Liver (tissue), 3 donors: ENCODE results near the gene TSTD1.

Source experiments
- EGR1 ChIP-seq, 2 donors: IDR thresholded peaks; 2 replicates each; pipeline ENCODE4 v1.6.1; 2016 to 2018; ENCODE audit warnings: antibody characterized with exemption in 2 of 2, low read depth in 2 of 2
- FOXA1 ChIP-seq: IDR thresholded peaks from 2 replicates; pipeline ENCODE4 v1.6.1; 2016; ENCODE audit warnings: antibody characterized with exemption
- GABPA ChIP-seq, 2 donors: IDR thresholded peaks in 1 of 2; conservative IDR thresholded peaks in 1 of 2; 2 replicates each; pipeline ENCODE4 v1.6.1; 2016; ENCODE audit warnings: antibody characterized with exemption in 2 of 2, mild to moderate bottlenecking in 1 of 2, moderate library complexity in 1 of 2
- JUND ChIP-seq, 2 donors: IDR thresholded peaks; 2 replicates each; pipeline ENCODE4 v1.6.1; 2016; ENCODE audit warnings: antibody characterized with exemption in 2 of 2
- NR2F2 ChIP-seq: IDR thresholded peaks from 2 replicates; pipeline ENCODE4 v1.6.1; 2016; ENCODE audit warnings: antibody characterized with exemption
- RAD21 ChIP-seq, 2 donors: IDR thresholded peaks; 2 replicates each; pipeline ENCODE4 v1.6.1; 2016; ENCODE audit warnings: antibody characterized with exemption in 2 of 2, mild to moderate bottlenecking in 2 of 2
- SP1 ChIP-seq: IDR thresholded peaks from 2 replicates; pipeline ENCODE4 v1.6.1; 2018; ENCODE audit warnings: antibody characterized with exemption, mild to moderate bottlenecking
- TF ChIP-seq, protein P1 (sequence below): fragments of 150-350 bp; IDR thresholded peaks from 2 replicates; pipeline ENCODE4 v1.5.1; 2017; ENCODE audit warnings: improper control_type of control experiment, low read depth, low read length; ENCODE audit not compliant: missing input control
- TF ChIP-seq, protein P2 (sequence below): IDR thresholded peaks from 2 replicates; pipeline ENCODE4 v1.6.1; 2016; ENCODE audit warnings: antibody characterized with exemption
- TF ChIP-seq, protein P3 (sequence below): IDR thresholded peaks from 2 replicates; pipeline ENCODE4 v1.6.1; 2016; ENCODE audit warnings: antibody characterized with exemption, mild to moderate bottlenecking
- TF ChIP-seq, protein P4 (sequence below): IDR thresholded peaks from 2 replicates; pipeline ENCODE4 v1.6.1; 2016; ENCODE audit warnings: antibody characterized with exemption
- TF ChIP-seq, protein P5 (sequence below): IDR thresholded peaks from 2 replicates; pipeline ENCODE4 v1.6.1; 2016; ENCODE audit warnings: antibody characterized with exemption
- donor health status: healthy.
- donor health status: healthy.

DNA sequence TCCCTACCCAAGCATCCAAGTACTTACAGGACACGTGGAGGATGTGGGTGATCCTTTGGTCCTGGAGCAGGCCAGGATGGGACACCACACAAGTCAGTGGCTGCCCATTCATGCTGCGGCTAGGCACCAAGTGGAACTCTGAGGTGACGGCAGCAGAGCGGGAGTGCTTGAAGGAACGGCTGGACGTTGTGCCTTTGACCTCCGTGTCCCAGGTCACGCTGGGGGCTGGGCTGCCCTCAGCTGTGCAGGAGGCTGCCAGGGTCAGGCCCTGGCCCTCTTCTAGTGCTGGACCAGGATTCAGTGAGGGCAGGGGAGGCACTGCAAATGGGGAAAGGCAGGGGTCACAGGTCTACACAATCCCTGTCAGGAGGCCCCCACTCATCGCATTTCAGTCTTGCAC lies 38.7 kb upstream of the TSTD1 start:
- TF ChIP-seq, protein P1, sequence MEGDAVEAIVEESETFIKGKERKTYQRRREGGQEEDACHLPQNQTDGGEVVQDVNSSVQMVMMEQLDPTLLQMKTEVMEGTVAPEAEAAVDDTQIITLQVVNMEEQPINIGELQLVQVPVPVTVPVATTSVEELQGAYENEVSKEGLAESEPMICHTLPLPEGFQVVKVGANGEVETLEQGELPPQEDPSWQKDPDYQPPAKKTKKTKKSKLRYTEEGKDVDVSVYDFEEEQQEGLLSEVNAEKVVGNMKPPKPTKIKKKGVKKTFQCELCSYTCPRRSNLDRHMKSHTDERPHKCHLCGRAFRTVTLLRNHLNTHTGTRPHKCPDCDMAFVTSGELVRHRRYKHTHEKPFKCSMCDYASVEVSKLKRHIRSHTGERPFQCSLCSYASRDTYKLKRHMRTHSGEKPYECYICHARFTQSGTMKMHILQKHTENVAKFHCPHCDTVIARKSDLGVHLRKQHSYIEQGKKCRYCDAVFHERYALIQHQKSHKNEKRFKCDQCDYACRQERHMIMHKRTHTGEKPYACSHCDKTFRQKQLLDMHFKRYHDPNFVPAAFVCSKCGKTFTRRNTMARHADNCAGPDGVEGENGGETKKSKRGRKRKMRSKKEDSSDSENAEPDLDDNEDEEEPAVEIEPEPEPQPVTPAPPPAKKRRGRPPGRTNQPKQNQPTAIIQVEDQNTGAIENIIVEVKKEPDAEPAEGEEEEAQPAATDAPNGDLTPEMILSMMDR = no peak
- TF ChIP-seq EGR1 (IDR thresholded peaks at IDR 0.05; ENCODE audit: low read depth in 2 of 2) (no peak), SP1 (no peak), NR2F2 (no peak), FOXA1 (no peak), GABPA (IDR thresholded peaks at IDR 0.05 in 1 of 2, conservative IDR thresholded peaks at IDR 0.05 in 1 of 2) (no peak), JUND (IDR thresholded peaks at IDR 0.05) (no peak), RAD21 (IDR thresholded peaks at IDR 0.05) (no peak)
- TF ChIP-seq, protein P2, sequence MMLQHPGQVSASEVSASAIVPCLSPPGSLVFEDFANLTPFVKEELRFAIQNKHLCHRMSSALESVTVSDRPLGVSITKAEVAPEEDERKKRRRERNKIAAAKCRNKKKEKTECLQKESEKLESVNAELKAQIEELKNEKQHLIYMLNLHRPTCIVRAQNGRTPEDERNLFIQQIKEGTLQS = no peak
- TF ChIP-seq, protein P3, sequence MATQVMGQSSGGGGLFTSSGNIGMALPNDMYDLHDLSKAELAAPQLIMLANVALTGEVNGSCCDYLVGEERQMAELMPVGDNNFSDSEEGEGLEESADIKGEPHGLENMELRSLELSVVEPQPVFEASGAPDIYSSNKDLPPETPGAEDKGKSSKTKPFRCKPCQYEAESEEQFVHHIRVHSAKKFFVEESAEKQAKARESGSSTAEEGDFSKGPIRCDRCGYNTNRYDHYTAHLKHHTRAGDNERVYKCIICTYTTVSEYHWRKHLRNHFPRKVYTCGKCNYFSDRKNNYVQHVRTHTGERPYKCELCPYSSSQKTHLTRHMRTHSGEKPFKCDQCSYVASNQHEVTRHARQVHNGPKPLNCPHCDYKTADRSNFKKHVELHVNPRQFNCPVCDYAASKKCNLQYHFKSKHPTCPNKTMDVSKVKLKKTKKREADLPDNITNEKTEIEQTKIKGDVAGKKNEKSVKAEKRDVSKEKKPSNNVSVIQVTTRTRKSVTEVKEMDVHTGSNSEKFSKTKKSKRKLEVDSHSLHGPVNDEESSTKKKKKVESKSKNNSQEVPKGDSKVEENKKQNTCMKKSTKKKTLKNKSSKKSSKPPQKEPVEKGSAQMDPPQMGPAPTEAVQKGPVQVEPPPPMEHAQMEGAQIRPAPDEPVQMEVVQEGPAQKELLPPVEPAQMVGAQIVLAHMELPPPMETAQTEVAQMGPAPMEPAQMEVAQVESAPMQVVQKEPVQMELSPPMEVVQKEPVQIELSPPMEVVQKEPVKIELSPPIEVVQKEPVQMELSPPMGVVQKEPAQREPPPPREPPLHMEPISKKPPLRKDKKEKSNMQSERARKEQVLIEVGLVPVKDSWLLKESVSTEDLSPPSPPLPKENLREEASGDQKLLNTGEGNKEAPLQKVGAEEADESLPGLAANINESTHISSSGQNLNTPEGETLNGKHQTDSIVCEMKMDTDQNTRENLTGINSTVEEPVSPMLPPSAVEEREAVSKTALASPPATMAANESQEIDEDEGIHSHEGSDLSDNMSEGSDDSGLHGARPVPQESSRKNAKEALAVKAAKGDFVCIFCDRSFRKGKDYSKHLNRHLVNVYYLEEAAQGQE = no peak
- TF ChIP-seq, protein P4, sequence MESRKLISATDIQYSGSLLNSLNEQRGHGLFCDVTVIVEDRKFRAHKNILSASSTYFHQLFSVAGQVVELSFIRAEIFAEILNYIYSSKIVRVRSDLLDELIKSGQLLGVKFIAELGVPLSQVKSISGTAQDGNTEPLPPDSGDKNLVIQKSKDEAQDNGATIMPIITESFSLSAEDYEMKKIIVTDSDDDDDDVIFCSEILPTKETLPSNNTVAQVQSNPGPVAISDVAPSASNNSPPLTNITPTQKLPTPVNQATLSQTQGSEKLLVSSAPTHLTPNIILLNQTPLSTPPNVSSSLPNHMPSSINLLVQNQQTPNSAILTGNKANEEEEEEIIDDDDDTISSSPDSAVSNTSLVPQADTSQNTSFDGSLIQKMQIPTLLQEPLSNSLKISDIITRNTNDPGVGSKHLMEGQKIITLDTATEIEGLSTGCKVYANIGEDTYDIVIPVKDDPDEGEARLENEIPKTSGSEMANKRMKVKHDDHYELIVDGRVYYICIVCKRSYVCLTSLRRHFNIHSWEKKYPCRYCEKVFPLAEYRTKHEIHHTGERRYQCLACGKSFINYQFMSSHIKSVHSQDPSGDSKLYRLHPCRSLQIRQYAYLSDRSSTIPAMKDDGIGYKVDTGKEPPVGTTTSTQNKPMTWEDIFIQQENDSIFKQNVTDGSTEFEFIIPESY = no peak
- TF ChIP-seq, protein P5, sequence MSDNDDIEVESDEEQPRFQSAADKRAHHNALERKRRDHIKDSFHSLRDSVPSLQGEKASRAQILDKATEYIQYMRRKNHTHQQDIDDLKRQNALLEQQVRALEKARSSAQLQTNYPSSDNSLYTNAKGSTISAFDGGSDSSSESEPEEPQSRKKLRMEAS = no peak
